Fibroblast of mammary gland (primary cell): ENCODE data around the gene TF.

Source experiments
- DNase-seq: peaks from one replicate; pipeline ENCODE4 v3.0.0-alpha.2; 2010; ENCODE audit warnings: low read depth
- H3K4me3 ChIP-seq: 2 replicates; pipeline ENCODE4 v1.5.1; 2011; ENCODE audit warnings: low read depth, mild to moderate bottlenecking, low read length, moderate library complexity; ENCODE audit not compliant: control insufficient read depth
- TF ChIP-seq, protein P1 (sequence below): conservative IDR thresholded peaks from 2 replicates; pipeline ENCODE4 v1.5.1; 2011; ENCODE audit warnings: low read depth, low read length, inconsistent platforms; ENCODE audit not compliant: control insufficient read depth, insufficient read depth

TF gene

DNA sequence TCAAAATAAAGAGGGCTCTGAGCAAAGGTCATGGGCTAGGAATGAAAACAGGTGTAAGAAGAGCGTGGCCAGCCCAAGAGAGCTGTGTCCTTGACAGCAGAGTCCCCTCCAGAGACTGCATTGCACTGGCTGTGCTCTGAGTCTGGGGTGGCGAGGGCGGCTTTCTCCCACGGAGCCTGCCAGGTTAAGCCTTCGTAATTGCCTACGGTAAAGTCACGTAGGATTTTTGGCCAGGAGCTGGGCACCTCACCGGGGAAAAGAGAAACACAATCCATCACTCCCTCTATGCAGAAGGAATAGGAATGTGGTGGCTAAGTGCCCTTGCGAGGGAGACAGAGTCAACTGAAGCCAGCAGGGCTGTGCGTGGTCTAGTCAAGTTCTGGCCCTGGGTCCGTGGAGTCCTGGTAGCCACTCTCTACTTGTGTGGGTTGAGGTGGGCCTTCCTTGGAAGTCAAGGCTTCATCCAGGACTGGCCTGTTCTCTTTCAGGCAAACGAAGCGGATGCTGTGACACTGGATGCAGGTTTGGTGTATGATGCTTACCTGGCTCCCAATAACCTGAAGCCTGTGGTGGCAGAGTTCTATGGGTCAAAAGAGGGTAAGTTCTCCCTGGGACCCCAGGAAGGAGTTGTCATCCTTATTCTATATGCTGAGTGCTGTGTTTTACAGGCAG, 7.0 kb downstream of the TF start:
- no peak for DNase-seq
- TF ChIP-seq, protein P1, sequence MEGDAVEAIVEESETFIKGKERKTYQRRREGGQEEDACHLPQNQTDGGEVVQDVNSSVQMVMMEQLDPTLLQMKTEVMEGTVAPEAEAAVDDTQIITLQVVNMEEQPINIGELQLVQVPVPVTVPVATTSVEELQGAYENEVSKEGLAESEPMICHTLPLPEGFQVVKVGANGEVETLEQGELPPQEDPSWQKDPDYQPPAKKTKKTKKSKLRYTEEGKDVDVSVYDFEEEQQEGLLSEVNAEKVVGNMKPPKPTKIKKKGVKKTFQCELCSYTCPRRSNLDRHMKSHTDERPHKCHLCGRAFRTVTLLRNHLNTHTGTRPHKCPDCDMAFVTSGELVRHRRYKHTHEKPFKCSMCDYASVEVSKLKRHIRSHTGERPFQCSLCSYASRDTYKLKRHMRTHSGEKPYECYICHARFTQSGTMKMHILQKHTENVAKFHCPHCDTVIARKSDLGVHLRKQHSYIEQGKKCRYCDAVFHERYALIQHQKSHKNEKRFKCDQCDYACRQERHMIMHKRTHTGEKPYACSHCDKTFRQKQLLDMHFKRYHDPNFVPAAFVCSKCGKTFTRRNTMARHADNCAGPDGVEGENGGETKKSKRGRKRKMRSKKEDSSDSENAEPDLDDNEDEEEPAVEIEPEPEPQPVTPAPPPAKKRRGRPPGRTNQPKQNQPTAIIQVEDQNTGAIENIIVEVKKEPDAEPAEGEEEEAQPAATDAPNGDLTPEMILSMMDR: no peak

DNA sequence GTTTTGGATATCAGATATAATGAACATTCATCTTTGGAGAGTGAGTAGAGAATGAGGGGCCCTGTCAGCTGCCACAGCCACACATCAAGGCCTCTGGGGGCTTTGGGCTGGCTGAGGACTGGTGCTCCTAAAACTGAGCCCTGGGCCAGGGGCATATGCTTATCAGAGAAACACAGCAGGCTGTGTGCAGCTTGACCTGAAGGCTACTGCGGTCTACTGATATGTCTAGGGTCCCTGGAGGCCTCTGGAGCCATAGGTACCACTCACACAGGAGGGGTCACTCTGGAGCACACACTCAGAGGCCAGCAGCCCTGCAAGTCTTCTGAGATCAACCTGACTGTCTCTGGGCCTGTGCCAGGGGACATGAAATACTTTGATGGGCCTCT, 7.6 kb downstream of the TF start:
- TF ChIP-seq, protein P1: no peak
- no peak overlapping the region for H3K4me3 ChIP-seq
- no peak for DNase-seq

More for the DNA sequence above, 7.0 kb downstream of the TF start:
- H3K4me3 ChIP-seq: no peak overlapping the region

DNA sequence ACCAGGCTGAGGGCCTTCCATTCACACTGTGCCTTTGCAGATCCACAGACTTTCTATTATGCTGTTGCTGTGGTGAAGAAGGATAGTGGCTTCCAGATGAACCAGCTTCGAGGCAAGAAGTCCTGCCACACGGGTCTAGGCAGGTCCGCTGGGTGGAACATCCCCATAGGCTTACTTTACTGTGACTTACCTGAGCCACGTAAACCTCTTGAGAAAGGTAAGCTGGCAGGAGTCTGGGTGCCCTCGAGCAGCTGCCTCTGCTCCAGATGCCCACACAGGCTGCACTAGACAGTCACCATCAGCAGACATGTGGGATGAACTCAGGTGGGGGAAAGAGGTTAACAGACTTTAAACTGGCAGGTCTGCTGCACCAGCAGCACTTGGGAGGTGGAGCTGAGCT, 8.3 kb downstream of the TF start:
- no peak for DNase-seq
- TF ChIP-seq, protein P1: no peak
- no peak overlapping the region for H3K4me3 ChIP-seq

DNA sequence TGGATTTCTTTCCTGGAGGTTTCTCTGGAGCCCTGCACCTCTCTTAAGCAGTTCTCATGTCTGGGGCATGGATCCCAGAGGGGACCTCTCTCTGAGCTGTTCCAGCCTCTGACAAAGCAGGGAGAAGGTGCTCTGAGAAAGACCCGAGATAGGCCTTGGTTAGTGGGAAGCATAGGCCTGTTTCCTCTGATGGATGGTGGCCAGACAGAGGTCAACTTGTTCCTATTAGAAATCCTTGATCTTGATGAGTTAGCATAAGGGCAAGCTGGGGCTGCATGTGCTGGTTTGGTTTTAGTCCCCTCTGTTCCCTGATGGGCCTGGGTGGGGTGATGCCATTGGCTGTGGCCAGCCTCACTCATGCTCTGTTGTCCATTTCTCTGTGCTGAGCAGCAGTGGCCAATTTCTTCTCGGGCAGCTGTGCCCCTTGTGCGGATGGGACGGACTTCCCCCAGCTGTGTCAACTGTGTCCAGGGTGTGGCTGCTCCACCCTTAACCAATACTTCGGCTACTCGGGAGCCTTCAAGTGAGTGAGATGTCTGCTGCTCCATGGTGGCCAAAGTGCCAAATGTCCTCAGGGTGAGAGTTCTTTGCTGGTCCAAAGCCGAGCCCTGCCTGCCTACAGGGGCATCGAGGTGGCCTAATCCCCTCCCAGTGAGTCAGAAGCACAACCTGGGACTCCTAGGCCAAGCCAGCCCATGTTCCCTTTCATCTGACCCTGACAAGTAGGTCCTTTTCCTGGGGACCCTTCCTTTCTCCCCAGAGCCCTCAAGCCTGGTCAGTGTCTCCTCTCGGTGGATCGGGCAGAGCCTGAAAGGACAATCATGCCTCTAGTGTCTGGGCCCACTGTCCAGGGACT, 9.0 kb downstream of the TF start:
- DNase-seq: no peak
- H3K4me3 ChIP-seq: no peak overlapping the region
- TF ChIP-seq, protein P1: no peak

DNA sequence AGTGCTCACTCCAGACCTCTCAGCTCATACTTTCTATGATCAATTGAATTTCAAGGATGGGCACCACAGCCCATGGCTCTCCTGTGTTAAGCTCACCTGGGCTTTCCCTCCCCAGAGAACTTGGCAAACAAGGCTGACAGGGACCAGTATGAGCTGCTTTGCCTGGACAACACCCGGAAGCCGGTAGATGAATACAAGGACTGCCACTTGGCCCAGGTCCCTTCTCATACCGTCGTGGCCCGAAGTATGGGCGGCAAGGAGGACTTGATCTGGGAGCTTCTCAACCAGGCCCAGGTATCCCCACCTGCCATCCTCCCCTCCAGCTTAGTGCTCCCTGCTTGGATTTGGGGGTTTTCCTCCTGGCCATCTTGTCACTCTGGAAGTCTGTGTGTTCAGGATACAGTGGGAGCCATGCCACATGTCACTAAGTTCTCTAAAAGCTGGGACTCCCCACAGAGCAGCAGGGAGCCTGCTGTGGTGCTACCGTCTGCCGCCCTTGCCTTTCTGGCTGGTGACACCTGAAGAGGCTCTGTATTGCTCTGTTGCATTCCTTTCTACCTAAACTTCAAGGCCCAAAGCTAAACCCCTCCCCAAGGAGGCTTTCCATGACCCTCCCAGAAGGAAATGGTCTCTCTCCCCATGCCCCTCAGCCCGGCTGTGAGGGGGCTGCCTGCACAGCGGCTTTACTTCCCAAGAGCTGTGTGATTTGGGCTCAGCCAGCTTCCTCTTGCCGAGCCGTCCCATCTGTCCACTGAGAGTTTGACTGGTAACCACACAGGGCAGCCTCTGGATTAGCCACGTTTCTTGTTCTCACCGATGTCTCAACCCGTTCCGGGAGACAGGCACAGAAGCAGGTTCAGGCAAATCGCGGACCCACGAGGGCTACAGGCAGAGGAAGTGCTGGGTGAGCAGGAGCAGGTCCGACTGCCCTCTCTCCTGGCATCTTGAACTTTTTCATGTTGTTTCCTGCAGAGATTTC, 10.8 kb downstream of the TF start:
- DNase-seq: no peak
- TF ChIP-seq, protein P1: no peak
- no peak overlapping the region for H3K4me3 ChIP-seq

DNA sequence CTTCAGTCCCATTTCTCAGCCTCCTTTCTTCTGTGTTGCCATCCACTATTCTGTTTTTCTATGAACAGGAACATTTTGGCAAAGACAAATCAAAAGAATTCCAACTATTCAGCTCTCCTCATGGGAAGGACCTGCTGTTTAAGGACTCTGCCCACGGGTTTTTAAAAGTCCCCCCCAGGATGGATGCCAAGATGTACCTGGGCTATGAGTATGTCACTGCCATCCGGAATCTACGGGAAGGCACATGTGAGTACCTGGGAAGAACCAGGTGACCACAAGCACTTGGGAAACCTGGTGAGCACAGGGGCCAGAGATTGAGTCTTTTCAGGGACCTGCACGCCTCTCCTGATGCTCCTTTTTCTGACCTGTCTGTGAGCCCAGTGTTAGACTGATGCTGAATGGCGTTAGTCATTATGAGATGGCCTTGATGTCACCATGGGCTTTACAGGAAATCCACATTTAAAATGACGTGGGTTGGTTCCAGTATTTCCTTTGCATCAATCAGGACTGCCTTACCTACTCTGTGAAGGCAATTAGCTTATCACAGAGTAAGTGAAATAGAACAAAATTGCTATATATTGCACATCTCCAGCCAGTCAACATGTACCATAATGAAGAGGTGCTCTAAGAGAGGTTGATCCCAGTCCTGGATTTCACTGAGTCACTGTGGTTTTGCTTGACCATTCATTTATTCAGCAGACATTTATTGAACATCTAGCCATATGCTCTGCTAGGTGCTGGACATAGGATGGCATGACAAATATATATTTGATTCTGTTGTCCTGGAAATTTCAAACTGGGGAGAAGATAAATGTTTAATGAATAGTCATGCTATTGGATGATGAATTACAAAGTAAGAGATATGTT, 11.7 kb downstream of the TF start:
- DNase-seq: no peak
- TF ChIP-seq, protein P1: no peak
- H3K4me3 ChIP-seq: no peak overlapping the region
